Breast epithelium (tissue), 4 donors: ENCODE data around the gene PRKAA2. TPM values are rescaled to one million over a fixed set of nuclear protein-coding genes. Genes with fewer than 3 reads are reported as not detected.

Source experiments
- DNase-seq, 2 donors: peaks; one replicate each; pipeline ENCODE4 v3.0.0-alpha.2; 2019; ENCODE audit warnings: low spot score in 2 of 2
- H3K27ac ChIP-seq, 2 donors: fragments of 200-600 bp; sonication (generic) in 1 of 2; one replicate each; pipeline ENCODE4 v1.5.1; 2016 to 2019; ENCODE audit warnings: mild to moderate bottlenecking in 1 of 2
- H3K27me3 ChIP-seq, 2 donors: fragments of 200-600 bp; sonication (generic) in 1 of 2; one replicate each; pipeline versions ENCODE4 v1.5.1 to v1.6.0; 2017 to 2019; ENCODE audit warnings: control low read depth in 1 of 2, mild to moderate bottlenecking in 1 of 2
- H3K36me3 ChIP-seq: fragments of 200-600 bp; one replicate; pipeline ENCODE4 v1.5.1; 2019
- H3K4me1 ChIP-seq, 2 donors: fragments of 200-600 bp; sonication (generic); one replicate each; pipeline ENCODE4 v1.5.1; 2016 to 2019; ENCODE audit warnings: control low read depth in 1 of 2
- H3K4me3 ChIP-seq, 3 donors: fragments of 200-600 bp; sonication (generic); 1 replicate in 2 of 3; 2 replicates in 1 of 3; pipeline ENCODE4 v1.5.1; 2016 to 2019; ENCODE audit warnings: mild to moderate bottlenecking in 3 of 3, moderate library complexity in 2 of 3
- H3K9me3 ChIP-seq, 2 donors: fragments of 200-600 bp; sonication (generic) in 1 of 2; one replicate each; pipeline ENCODE4 v1.5.1; 2016 to 2019; ENCODE audit warnings: control low read depth in 1 of 2
- CTCF ChIP-seq, 3 donors: fragments of 450-650 bp; IDR thresholded peaks; one replicate each; pipeline ENCODE4 v1.5.1; 2016 to 2017; ENCODE audit warnings: antibody characterized with exemption in 3 of 3, mild to moderate bottlenecking in 3 of 3, moderate library complexity in 3 of 3
- POLR2A ChIP-seq: fragments of 450-650 bp; IDR thresholded peaks from one replicate; pipeline ENCODE4 v1.6.1; 2016; ENCODE audit warnings: antibody characterized with exemption, mild to moderate bottlenecking, moderate library complexity
- POLR2AphosphoS5 ChIP-seq, 3 donors: sonication (generic); formaldehyde crosslinking; IDR thresholded peaks; one replicate each; pipeline ENCODE4 v1.6.1; 2017; ENCODE audit warnings: antibody characterized with exemption in 3 of 3
- intact Hi-C: fragments of 100-400 bp; cut with DNase I; formaldehyde crosslinking; loops from one replicate; pipeline ENCODE4 v1.15.1; 2023; ENCODE audit warnings: low total_unique reads
- total RNA-seq, 3 donors: library from RNA; depleted of rRNA; stranded (reverse); fragments of >200 nt; gene quantifications; one replicate each; pipeline ENCODE4 v1.1.0, GENCODE V29; 2016

The PRKAA2 gene
- total RNA-seq, 3 donors from 2014 or later, result 2.4 to 11.8 (median 6.6) TPM

- intact Hi-C loops, result no loop called here
- DNase-seq, result no peak
- H3K4me3 ChIP-seq, result no peak overlapping the region
- no peaks in the 10 kb centered on the region for H3K9me3 ChIP-seq
- H3K27ac ChIP-seq, result no peak overlapping the region
- no peaks in the 10 kb centered on the region for H3K27me3 ChIP-seq
- no peaks in the 10 kb centered on the region for H3K36me3 ChIP-seq
- TF ChIP-seq POLR2AphosphoS5 (IDR thresholded peaks at IDR 0.05), result no peak
- TF ChIP-seq CTCF (IDR thresholded peaks at IDR 0.05), result no peak
- H3K4me1 ChIP-seq, result no peaks in the 10 kb centered on the region
Measured at GRCh38 chr1:56634981-56635380, 10.1 kb upstream of the PRKAA2 start.

GRCh38 chr1:56638248-56638647, 6.9 kb upstream of the PRKAA2 start:
- Histone ChIP-seq H3K9me3 (no peaks in the 10 kb centered on the region), H3K36me3 (no peaks in the 10 kb centered on the region), H3K4me1 (no peaks in the 10 kb centered on the region), H3K4me3 (no peak overlapping the region), H3K27ac (no peak overlapping the region), H3K27me3 (no peaks in the 10 kb centered on the region)
- no peak for DNase-seq
- TF ChIP-seq POLR2AphosphoS5 (IDR thresholded peaks at IDR 0.05) (no peak), CTCF (IDR thresholded peaks at IDR 0.05) (no peak), POLR2A (no peak)
- intact Hi-C loops, result no loop called here

- no peaks in the 10 kb centered on the region for H3K27me3 ChIP-seq
- intact Hi-C loops, result no loop called here
- H3K9me3 ChIP-seq, result no peaks in the 10 kb centered on the region
- TF ChIP-seq POLR2A (no peak), CTCF (IDR thresholded peaks at IDR 0.05) (no peak), POLR2AphosphoS5 (IDR thresholded peaks at IDR 0.05) (no peak)
- no peak overlapping the region for H3K27ac ChIP-seq
- no peaks in the 10 kb centered on the region for H3K36me3 ChIP-seq
- no peak overlapping the region for H3K4me3 ChIP-seq
- no peak for DNase-seq
- no peaks in the 10 kb centered on the region for H3K4me1 ChIP-seq
Measured at GRCh38 chr1:56639211-56639610, 5.9 kb upstream of the PRKAA2 start.

GRCh38 chr1:56643661-56644060, 1.5 kb upstream of the PRKAA2 start:
- no peaks in the 10 kb centered on the region for H3K9me3 ChIP-seq

More at GRCh38 chr1:56643661-56644060, 1.5 kb upstream of the PRKAA2 start:
- DNase-seq, result no peak
- intact Hi-C loops, result no loop called here
- no peaks in the 10 kb centered on the region for H3K4me1 ChIP-seq
- TF ChIP-seq POLR2A (no peak), POLR2AphosphoS5 (IDR thresholded peaks at IDR 0.05) (no peak), CTCF (IDR thresholded peaks at IDR 0.05) (no peak)
- H3K27ac ChIP-seq, result no peak overlapping the region
- H3K4me3 ChIP-seq, result no peak overlapping the region
- no peaks in the 10 kb centered on the region for H3K27me3 ChIP-seq
- no peaks in the 10 kb centered on the region for H3K36me3 ChIP-seq
